ENCODE measurements around the gene FNDC3B. TPM values are rescaled to one million over a fixed set of nuclear protein-coding genes. Genes with fewer than 3 reads are reported as not detected.
A peak's percentile ranks its signal among the peaks of the same experiment; 100 is the strongest.

FNDC3B gene
- total and polyA plus RNA-seq, 4 donors: 13.3 to 175 (median 100) TPM

GRCh38 chr3:172174513-172175253 lies 135.3 kb downstream of the FNDC3B start:
- TF ChIP-seq CTCF (IDR thresholded peaks at IDR 0.05; ENCODE audit: control extremely low read depth, extremely low read depth): no peak
- Histone ChIP-seq H3K27me3 (ENCODE audit: control insufficient read depth in 3 of 3, insufficient read depth in 3 of 3, low read length in 2 of 3) (no peaks in the 10 kb centered on the region), H3K9ac (ENCODE audit: insufficient read depth in 1 of 2, low read length in 2 of 2) (peak overlapping the region in 1 of 2 donors; percentile 69), H3K9me3 (ENCODE audit: control insufficient read depth in 4 of 4, insufficient read depth in 3 of 4, low read length in 3 of 4) (no peaks in the 10 kb centered on the region), H3K4me3 (no peak overlapping the region), H3K27ac (ENCODE audit: low read depth in 1 of 2, low read length in 1 of 2) (peak overlapping the region in 1 of 2 donors; percentile 57), H3K36me3 (ENCODE audit: control insufficient read depth in 4 of 4, insufficient read depth in 4 of 4, low read length in 4 of 4) (peaks cover 0 to 2% (median 0%) of the 10 kb centered on the region in 4 donors), H3K4me1 (ENCODE audit: control insufficient read depth in 5 of 5, insufficient read depth in 5 of 5, low read length in 5 of 5) (peaks cover 7 to 48% (median 32%) of the 10 kb centered on the region in 5 donors)
- WGBS, 2 donors: 59 to 68% methylated on average over 7 of the region's 7 CpGs
- no peak for ATAC-seq (ENCODE audit: insufficient read depth, low FRiP score)
- DNase-seq: peak; percentile 54 to 88 (median 87)

- no peak for ATAC-seq (ENCODE audit: insufficient read depth, low FRiP score)
- Histone ChIP-seq H3K9ac (ENCODE audit: insufficient read depth in 1 of 2, low read length in 2 of 2) (peak overlapping the region in 1 of 2 donors; percentile 69), H3K36me3 (ENCODE audit: control insufficient read depth in 4 of 4, insufficient read depth in 4 of 4, low read length in 4 of 4) (peaks cover 0 to 2% (median 0%) of the 10 kb centered on the region in 4 donors), H3K27me3 (ENCODE audit: control insufficient read depth in 3 of 3, insufficient read depth in 3 of 3, low read length in 2 of 3) (no peaks in the 10 kb centered on the region), H3K4me1 (ENCODE audit: control insufficient read depth in 5 of 5, insufficient read depth in 5 of 5, low read length in 5 of 5) (peaks cover 8 to 50% (median 32%) of the 10 kb centered on the region in 5 donors), H3K27ac (ENCODE audit: low read depth in 1 of 2, low read length in 1 of 2) (peak overlapping the region in 1 of 2 donors; percentile 57), H3K9me3 (ENCODE audit: control insufficient read depth in 4 of 4, insufficient read depth in 3 of 4, low read length in 3 of 4) (no peaks in the 10 kb centered on the region), H3K4me3 (no peak overlapping the region)
- 81 to 83% methylated on average over 3 of the region's 3 CpGs for WGBS, 2 donors
- DNase-seq: no peak
- TF ChIP-seq CTCF (IDR thresholded peaks at IDR 0.05; ENCODE audit: control extremely low read depth, extremely low read depth): no peak
Observed at GRCh38 chr3:172175254-172175599, 135.8 kb downstream of the FNDC3B start.

- H3K4me3 ChIP-seq: no peak overlapping the region
- DNase-seq (no peak), ATAC-seq (ENCODE audit: insufficient read depth, low FRiP score) (no peak)
- no peak overlapping the region for H3K27ac ChIP-seq (ENCODE audit: low read depth in 1 of 2, low read length in 1 of 2)
- H3K9ac ChIP-seq (ENCODE audit: insufficient read depth in 1 of 2, low read length in 2 of 2): no peak overlapping the region
- TF ChIP-seq CTCF (IDR thresholded peaks at IDR 0.05; ENCODE audit: control extremely low read depth, extremely low read depth): no peak
- H3K27me3 ChIP-seq (ENCODE audit: control insufficient read depth in 3 of 3, insufficient read depth in 3 of 3, low read length in 2 of 3): no peaks in the 10 kb centered on the region
- H3K36me3 ChIP-seq (ENCODE audit: control insufficient read depth in 4 of 4, insufficient read depth in 4 of 4, low read length in 4 of 4): no peaks in the 10 kb centered on the region
- 40 to 51% methylated on average over 3 of the region's 3 CpGs for WGBS, 2 donors
- no peaks in the 10 kb centered on the region for H3K9me3 ChIP-seq (ENCODE audit: control insufficient read depth in 4 of 4, insufficient read depth in 3 of 4, low read length in 3 of 4)
- H3K4me1 ChIP-seq (ENCODE audit: control insufficient read depth in 5 of 5, insufficient read depth in 5 of 5, low read length in 5 of 5): peaks cover 10 to 52% (median 32%) of the 10 kb centered on the region in 5 donors
Observed at GRCh38 chr3:172176061-172176770, 136.8 kb downstream of the FNDC3B start.

Data from lung (tissue), 12 donors.